Measurements from ENCODE around the gene SAXO1. TPM values are rescaled to one million over a fixed set of nuclear protein-coding genes. Genes with fewer than 3 reads are reported as not detected.

SAXO1 gene
- total and polyA plus RNA-seq, 4 donors = under 0.01 to 0.05 (median 0.01) TPM; not detected in 1

DNA sequence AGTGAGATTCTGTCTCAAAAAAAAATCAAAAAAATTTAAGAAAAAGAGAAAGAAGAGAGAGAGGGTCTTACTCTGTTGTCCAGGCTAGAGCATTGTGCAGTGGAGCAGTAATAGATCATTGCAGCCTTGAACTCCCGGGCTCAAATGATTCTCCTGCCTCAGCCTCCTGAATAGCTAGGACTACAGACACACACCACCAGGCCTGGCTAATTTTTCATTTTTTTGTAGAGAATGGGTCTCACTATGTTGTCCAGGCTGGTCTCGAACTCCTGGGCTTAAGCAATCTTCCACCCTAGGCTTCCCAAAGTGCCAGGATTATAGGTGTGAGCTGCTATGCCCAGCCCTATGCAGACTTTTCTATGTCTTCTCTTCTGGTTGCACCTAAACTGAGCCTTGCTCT is 41.2 kb upstream of the SAXO1 start:
- H3K4me3 ChIP-seq (ENCODE audit: low read depth in 1 of 3, low read length in 3 of 3) = no peak overlapping the region
- H3K27me3 ChIP-seq (ENCODE audit: control insufficient read depth in 4 of 4, insufficient read depth in 4 of 4, low read length in 3 of 4) = no peaks in the 10 kb centered on the region
- whole genome bisulfite sequencing = 97% methylated on average over 2 of the region's 2 CpGs
- H3K27ac ChIP-seq (ENCODE audit: low read depth in 1 of 2, low read length in 2 of 2) = no peak overlapping the region
- H3K9me3 ChIP-seq (ENCODE audit: control insufficient read depth in 4 of 4, low read length in 3 of 4) = no peaks in the 10 kb centered on the region
- DNase-seq (ENCODE audit: low spot score) = no peak
- H3K4me1 ChIP-seq (ENCODE audit: control insufficient read depth in 4 of 4, insufficient read depth in 4 of 4, low read length in 3 of 4) = no peaks in the 10 kb centered on the region
- peaks cover 8 to 39% (median 18%) of the 10 kb centered on the region in 4 donors for H3K36me3 ChIP-seq (ENCODE audit: control insufficient read depth in 4 of 4, insufficient read depth in 3 of 4, low read depth in 1 of 4, low read length in 3 of 4)
- no peak overlapping the region for H3K9ac ChIP-seq (ENCODE audit: low read depth in 1 of 2, low read length in 2 of 2)
- TF ChIP-seq, protein P1, sequence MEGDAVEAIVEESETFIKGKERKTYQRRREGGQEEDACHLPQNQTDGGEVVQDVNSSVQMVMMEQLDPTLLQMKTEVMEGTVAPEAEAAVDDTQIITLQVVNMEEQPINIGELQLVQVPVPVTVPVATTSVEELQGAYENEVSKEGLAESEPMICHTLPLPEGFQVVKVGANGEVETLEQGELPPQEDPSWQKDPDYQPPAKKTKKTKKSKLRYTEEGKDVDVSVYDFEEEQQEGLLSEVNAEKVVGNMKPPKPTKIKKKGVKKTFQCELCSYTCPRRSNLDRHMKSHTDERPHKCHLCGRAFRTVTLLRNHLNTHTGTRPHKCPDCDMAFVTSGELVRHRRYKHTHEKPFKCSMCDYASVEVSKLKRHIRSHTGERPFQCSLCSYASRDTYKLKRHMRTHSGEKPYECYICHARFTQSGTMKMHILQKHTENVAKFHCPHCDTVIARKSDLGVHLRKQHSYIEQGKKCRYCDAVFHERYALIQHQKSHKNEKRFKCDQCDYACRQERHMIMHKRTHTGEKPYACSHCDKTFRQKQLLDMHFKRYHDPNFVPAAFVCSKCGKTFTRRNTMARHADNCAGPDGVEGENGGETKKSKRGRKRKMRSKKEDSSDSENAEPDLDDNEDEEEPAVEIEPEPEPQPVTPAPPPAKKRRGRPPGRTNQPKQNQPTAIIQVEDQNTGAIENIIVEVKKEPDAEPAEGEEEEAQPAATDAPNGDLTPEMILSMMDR (IDR thresholded peaks at IDR 0.05; ENCODE audit: low read depth, low read length, missing input control) = no peak
- TF ChIP-seq, protein P2, sequence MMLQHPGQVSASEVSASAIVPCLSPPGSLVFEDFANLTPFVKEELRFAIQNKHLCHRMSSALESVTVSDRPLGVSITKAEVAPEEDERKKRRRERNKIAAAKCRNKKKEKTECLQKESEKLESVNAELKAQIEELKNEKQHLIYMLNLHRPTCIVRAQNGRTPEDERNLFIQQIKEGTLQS (IDR thresholded peaks at IDR 0.05) = no peak
- TF ChIP-seq, protein P3, sequence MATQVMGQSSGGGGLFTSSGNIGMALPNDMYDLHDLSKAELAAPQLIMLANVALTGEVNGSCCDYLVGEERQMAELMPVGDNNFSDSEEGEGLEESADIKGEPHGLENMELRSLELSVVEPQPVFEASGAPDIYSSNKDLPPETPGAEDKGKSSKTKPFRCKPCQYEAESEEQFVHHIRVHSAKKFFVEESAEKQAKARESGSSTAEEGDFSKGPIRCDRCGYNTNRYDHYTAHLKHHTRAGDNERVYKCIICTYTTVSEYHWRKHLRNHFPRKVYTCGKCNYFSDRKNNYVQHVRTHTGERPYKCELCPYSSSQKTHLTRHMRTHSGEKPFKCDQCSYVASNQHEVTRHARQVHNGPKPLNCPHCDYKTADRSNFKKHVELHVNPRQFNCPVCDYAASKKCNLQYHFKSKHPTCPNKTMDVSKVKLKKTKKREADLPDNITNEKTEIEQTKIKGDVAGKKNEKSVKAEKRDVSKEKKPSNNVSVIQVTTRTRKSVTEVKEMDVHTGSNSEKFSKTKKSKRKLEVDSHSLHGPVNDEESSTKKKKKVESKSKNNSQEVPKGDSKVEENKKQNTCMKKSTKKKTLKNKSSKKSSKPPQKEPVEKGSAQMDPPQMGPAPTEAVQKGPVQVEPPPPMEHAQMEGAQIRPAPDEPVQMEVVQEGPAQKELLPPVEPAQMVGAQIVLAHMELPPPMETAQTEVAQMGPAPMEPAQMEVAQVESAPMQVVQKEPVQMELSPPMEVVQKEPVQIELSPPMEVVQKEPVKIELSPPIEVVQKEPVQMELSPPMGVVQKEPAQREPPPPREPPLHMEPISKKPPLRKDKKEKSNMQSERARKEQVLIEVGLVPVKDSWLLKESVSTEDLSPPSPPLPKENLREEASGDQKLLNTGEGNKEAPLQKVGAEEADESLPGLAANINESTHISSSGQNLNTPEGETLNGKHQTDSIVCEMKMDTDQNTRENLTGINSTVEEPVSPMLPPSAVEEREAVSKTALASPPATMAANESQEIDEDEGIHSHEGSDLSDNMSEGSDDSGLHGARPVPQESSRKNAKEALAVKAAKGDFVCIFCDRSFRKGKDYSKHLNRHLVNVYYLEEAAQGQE (IDR thresholded peaks at IDR 0.05) = no peak
- TF ChIP-seq FOXA1 (IDR thresholded peaks at IDR 0.05) (no peak), GABPA (IDR thresholded peaks at IDR 0.05 in 1 of 2, conservative IDR thresholded peaks at IDR 0.05 in 1 of 2) (no peak), HNF4G (IDR thresholded peaks at IDR 0.05) (no peak), JUND (IDR thresholded peaks at IDR 0.05) (no peak), EGR1 (IDR thresholded peaks at IDR 0.05; ENCODE audit: low read depth in 2 of 2) (no peak), SP1 (IDR thresholded peaks at IDR 0.05) (no peak), YY1 (IDR thresholded peaks at IDR 0.05) (no peak), HNF4A (conservative IDR thresholded peaks at IDR 0.05) (no peak), NR2F2 (IDR thresholded peaks at IDR 0.05) (no peak)
- TF ChIP-seq, protein P4, sequence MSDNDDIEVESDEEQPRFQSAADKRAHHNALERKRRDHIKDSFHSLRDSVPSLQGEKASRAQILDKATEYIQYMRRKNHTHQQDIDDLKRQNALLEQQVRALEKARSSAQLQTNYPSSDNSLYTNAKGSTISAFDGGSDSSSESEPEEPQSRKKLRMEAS (IDR thresholded peaks at IDR 0.05) = no peak
- TF ChIP-seq, protein P5, sequence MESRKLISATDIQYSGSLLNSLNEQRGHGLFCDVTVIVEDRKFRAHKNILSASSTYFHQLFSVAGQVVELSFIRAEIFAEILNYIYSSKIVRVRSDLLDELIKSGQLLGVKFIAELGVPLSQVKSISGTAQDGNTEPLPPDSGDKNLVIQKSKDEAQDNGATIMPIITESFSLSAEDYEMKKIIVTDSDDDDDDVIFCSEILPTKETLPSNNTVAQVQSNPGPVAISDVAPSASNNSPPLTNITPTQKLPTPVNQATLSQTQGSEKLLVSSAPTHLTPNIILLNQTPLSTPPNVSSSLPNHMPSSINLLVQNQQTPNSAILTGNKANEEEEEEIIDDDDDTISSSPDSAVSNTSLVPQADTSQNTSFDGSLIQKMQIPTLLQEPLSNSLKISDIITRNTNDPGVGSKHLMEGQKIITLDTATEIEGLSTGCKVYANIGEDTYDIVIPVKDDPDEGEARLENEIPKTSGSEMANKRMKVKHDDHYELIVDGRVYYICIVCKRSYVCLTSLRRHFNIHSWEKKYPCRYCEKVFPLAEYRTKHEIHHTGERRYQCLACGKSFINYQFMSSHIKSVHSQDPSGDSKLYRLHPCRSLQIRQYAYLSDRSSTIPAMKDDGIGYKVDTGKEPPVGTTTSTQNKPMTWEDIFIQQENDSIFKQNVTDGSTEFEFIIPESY (IDR thresholded peaks at IDR 0.05) = no peak

DNA sequence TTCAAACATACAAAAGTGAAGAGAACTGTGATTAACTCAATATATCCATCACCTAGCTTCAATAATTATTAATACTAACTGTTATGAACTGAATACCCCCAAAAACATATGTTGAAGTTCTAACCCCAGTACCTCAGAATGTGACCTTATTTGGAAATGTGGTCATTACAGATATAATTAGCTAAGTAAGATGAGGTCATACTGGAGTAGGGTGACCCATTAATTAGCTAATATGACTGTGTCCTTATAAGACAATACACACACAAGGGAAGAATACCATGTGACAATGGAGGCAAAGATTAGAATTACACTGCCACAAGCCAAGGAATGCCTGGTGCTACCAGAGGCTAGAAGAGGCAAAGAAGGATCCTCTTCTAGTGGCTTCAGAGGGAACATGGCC is 24.0 kb upstream of the SAXO1 start:
- Histone ChIP-seq H3K27me3 (ENCODE audit: control insufficient read depth in 4 of 4, insufficient read depth in 4 of 4, low read length in 3 of 4) (no peaks in the 10 kb centered on the region), H3K9me3 (ENCODE audit: control insufficient read depth in 4 of 4, low read length in 3 of 4) (no peaks in the 10 kb centered on the region), H3K4me1 (ENCODE audit: control insufficient read depth in 4 of 4, insufficient read depth in 4 of 4, low read length in 3 of 4) (no peaks in the 10 kb centered on the region), H3K27ac (ENCODE audit: low read depth in 1 of 2, low read length in 2 of 2) (no peak overlapping the region), H3K4me3 (ENCODE audit: low read depth in 1 of 3, low read length in 3 of 3) (no peak overlapping the region), H3K36me3 (ENCODE audit: control insufficient read depth in 4 of 4, insufficient read depth in 3 of 4, low read depth in 1 of 4, low read length in 3 of 4) (peaks cover 3 to 30% (median 18%) of the 10 kb centered on the region in 4 donors), H3K9ac (ENCODE audit: low read depth in 1 of 2, low read length in 2 of 2) (no peak overlapping the region)
- no peak for DNase-seq (ENCODE audit: low spot score)
- TF ChIP-seq HNF4G (IDR thresholded peaks at IDR 0.05) (no peak), RXRA (IDR thresholded peaks at IDR 0.05) (no peak), SP1 (IDR thresholded peaks at IDR 0.05) (no peak), EGR1 (IDR thresholded peaks at IDR 0.05; ENCODE audit: low read depth in 2 of 2) (no peak), FOXA2 (IDR thresholded peaks at IDR 0.05) (no peak), FOXA1 (IDR thresholded peaks at IDR 0.05) (no peak), NR2F2 (IDR thresholded peaks at IDR 0.05) (no peak), TAF1 (conservative IDR thresholded peaks at IDR 0.05) (no peak), JUND (IDR thresholded peaks at IDR 0.05) (no peak)
- TF ChIP-seq, protein P2 (IDR thresholded peaks at IDR 0.05) = no peak
- TF ChIP-seq, protein P4 (IDR thresholded peaks at IDR 0.05) = no peak
- TF ChIP-seq, protein P5 (IDR thresholded peaks at IDR 0.05) = no peak
- TF ChIP-seq, protein P1 (IDR thresholded peaks at IDR 0.05; ENCODE audit: low read depth, low read length, missing input control) = no peak
